ENCODE results near the gene LARGE1. TPM values are rescaled to one million over a fixed set of nuclear protein-coding genes. Genes with fewer than 3 reads are reported as not detected.

The LARGE1 gene
- total RNA-seq, 2 experiments from 2014 or later: 0.18 to 0.58 TPM

- CTCF ChIA-PET: no interaction called here
- Mint-ChIP-seq H3K4me1 (ENCODE audit: low read depth) (no peaks in the 10 kb centered on the region), H3K36me3 (ENCODE audit: low read depth) (no peaks in the 10 kb centered on the region), H3K27me3 (ENCODE audit: low read depth) (no peaks in the 10 kb centered on the region), H3K4me3 (no peak overlapping the region), H3K9me3 (ENCODE audit: insufficient read depth) (peaks cover 5% of the 10 kb centered on the region), H3K27ac (no peak overlapping the region)
- POLR2A ChIA-PET: no interaction called here
- ATAC-seq (no peak), DNase-seq (no peak)
Measured at GRCh38 chr22:33774781-33775180, 145.5 kb downstream of the LARGE1 start.

GRCh38 chr22:33772745-33773144, 147.5 kb downstream of the LARGE1 start:
- Mint-ChIP-seq H3K27ac (no peak overlapping the region), H3K4me3 (no peak overlapping the region), H3K4me1 (ENCODE audit: low read depth) (no peaks in the 10 kb centered on the region), H3K36me3 (ENCODE audit: low read depth) (no peaks in the 10 kb centered on the region), H3K27me3 (ENCODE audit: low read depth) (no peaks in the 10 kb centered on the region), H3K9me3 (ENCODE audit: insufficient read depth) (no peaks in the 10 kb centered on the region)
- ATAC-seq: no peak
- DNase-seq: no peak
- ChIA-PET CTCF (no interaction called here), POLR2A (no interaction called here)

DNA sequence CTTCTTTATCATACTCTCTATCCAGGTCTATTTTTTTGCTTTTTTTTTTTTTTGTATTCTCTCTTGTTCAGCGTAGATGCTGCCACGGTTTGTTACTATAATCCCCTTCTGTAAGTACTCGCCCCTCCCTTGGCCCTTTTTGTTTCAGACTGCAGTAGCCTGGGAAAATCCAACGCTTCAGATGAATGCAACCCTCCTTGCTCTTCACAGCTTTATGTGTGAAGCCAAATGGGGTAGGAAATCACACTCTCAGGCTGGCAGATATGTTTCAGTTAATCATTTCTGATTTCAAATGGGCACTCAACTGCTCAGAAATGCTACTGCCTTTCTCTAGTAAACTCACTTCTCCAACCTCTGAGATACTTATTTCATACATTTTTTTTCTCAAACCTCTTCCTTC, 149.1 kb downstream of the LARGE1 start:
- no peaks in the 10 kb centered on the region for H3K9me3 Mint-ChIP-seq (ENCODE audit: insufficient read depth)
- POLR2A ChIA-PET: no interaction called here
- ATAC-seq (no peak), DNase-seq (no peak)
- H3K27me3 Mint-ChIP-seq (ENCODE audit: low read depth): no peaks in the 10 kb centered on the region
- no peaks in the 10 kb centered on the region for H3K36me3 Mint-ChIP-seq (ENCODE audit: low read depth)
- CTCF ChIA-PET: no interaction called here
- no peak overlapping the region for H3K4me3 Mint-ChIP-seq
- H3K4me1 Mint-ChIP-seq (ENCODE audit: low read depth): no peaks in the 10 kb centered on the region
- H3K27ac Mint-ChIP-seq: no peak overlapping the region

DNA sequence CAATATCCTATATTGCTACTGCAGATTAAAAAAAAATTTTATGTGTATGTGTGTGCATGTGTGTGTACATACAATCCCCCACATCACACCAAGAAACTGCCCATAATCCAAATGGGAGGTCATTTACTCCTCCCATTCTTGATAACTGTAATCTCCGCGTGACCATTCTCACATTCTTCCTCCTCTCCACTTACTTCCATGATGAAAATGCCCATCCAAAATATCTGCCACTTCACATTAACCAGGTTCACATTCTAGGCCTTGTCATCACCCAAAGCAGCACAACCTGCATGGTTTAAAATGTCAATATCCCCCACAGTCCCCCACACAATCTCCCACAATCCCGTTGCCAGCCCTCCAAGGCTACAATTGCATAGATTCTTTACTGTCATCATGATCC, 149.6 kb downstream of the LARGE1 start:
- no peaks in the 10 kb centered on the region for H3K27me3 Mint-ChIP-seq (ENCODE audit: low read depth)
- H3K4me1 Mint-ChIP-seq (ENCODE audit: low read depth): no peaks in the 10 kb centered on the region
- ATAC-seq: no peak
- ChIA-PET POLR2A (no interaction called here), CTCF (no interaction called here)
- no peaks in the 10 kb centered on the region for H3K36me3 Mint-ChIP-seq (ENCODE audit: low read depth)
- no peaks in the 10 kb centered on the region for H3K9me3 Mint-ChIP-seq (ENCODE audit: insufficient read depth)
- DNase-seq: no peak
- no peak overlapping the region for H3K4me3 Mint-ChIP-seq
- H3K27ac Mint-ChIP-seq: no peak overlapping the region

- peaks cover 9% of the 10 kb centered on the region for H3K9me3 Mint-ChIP-seq (ENCODE audit: insufficient read depth)
- no peaks in the 10 kb centered on the region for H3K4me1 Mint-ChIP-seq (ENCODE audit: low read depth)
- H3K27me3 Mint-ChIP-seq (ENCODE audit: low read depth): no peaks in the 10 kb centered on the region
- no peak overlapping the region for H3K4me3 Mint-ChIP-seq
- DNase-seq: no peak
- H3K27ac Mint-ChIP-seq: no peak overlapping the region
- no peak for ATAC-seq
- ChIA-PET CTCF (no interaction called here), POLR2A (no interaction called here)
- H3K36me3 Mint-ChIP-seq (ENCODE audit: low read depth): no peaks in the 10 kb centered on the region
Measured at GRCh38 chr22:33766091-33766490, 154.2 kb downstream of the LARGE1 start.

DNA sequence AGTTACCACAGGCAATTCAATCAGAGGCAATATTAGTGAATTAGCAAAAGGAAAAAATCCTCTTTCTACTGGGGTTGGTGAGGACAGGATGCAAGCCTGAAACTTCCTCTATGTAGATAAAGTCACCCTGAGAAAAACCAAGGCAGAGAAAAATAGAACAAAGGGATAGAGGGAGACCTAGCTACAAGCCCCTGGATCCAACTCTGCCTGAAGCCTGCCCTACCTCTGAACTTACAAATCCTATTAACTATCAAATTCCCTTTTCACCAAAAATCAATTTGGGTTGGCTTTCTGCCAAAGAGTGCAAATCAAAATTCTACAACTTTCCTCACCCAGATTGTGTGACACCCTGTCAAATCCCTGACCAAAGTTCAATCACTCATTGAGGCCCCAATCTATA, 161.3 kb downstream of the LARGE1 start:
- CTCF ChIA-PET: no interaction called here
- no peaks in the 10 kb centered on the region for H3K4me1 Mint-ChIP-seq (ENCODE audit: low read depth)
- POLR2A ChIA-PET: no interaction called here
- no peak for DNase-seq
- ATAC-seq: no peak
- no peak overlapping the region for H3K4me3 Mint-ChIP-seq
- H3K9me3 Mint-ChIP-seq (ENCODE audit: insufficient read depth): peaks cover 12% of the 10 kb centered on the region
- no peak overlapping the region for H3K27ac Mint-ChIP-seq
- H3K36me3 Mint-ChIP-seq (ENCODE audit: low read depth): no peaks in the 10 kb centered on the region
- no peaks in the 10 kb centered on the region for H3K27me3 Mint-ChIP-seq (ENCODE audit: low read depth)

DNA sequence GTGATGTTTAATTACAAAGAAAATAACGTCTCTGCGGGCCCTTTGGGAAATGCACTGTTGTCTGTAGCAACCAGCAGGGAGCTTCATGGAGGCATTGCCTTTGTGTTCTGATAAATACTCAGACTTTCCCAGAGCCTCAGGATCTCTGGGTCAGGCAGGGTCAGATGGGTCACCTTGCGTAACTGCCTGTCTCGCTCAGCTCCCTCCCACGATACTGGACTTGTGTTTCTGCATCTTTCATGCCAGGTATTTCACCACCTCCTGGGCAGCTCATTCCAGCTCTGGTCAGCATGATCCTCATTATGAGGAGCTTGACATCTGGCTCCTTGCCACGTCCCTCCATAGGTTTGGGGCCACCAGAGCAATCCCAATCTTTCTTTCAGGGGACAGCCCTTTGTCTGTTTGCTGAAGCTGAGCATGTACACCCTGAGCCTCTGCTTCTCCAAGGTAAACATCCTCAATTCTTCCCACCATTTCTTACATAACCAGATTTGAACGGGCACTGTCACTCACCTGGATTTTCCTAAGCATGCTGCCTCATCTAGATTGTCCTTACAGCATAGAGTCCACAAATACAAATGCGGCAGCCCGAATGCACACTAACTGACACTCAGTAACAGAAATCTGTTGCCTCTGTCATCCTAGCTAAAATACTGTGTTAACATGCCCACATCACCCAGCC, 162.3 kb downstream of the LARGE1 start:
- ChIA-PET POLR2A (no interaction called here), CTCF (no interaction called here)
- ATAC-seq (no peak), DNase-seq (no peak)
- H3K27ac Mint-ChIP-seq: no peak overlapping the region
- H3K9me3 Mint-ChIP-seq (ENCODE audit: insufficient read depth): peaks cover 12% of the 10 kb centered on the region
- no peaks in the 10 kb centered on the region for H3K36me3 Mint-ChIP-seq (ENCODE audit: low read depth)
- H3K27me3 Mint-ChIP-seq (ENCODE audit: low read depth): no peaks in the 10 kb centered on the region
- H3K4me1 Mint-ChIP-seq (ENCODE audit: low read depth): no peaks in the 10 kb centered on the region
- H3K4me3 Mint-ChIP-seq: no peak overlapping the region

- H3K27ac Mint-ChIP-seq: no peak overlapping the region
- H3K27me3 Mint-ChIP-seq (ENCODE audit: low read depth): no peaks in the 10 kb centered on the region
- no peak overlapping the region for H3K4me3 Mint-ChIP-seq
- DNase-seq: no peak
- H3K4me1 Mint-ChIP-seq (ENCODE audit: low read depth): no peaks in the 10 kb centered on the region
- H3K9me3 Mint-ChIP-seq (ENCODE audit: insufficient read depth): peaks cover 12% of the 10 kb centered on the region
- no peak for ATAC-seq
- ChIA-PET POLR2A (no interaction called here), CTCF (no interaction called here)
- H3K36me3 Mint-ChIP-seq (ENCODE audit: low read depth): no peaks in the 10 kb centered on the region
Measured at GRCh38 chr22:33757041-33757801, 163.1 kb downstream of the LARGE1 start.

DNA sequence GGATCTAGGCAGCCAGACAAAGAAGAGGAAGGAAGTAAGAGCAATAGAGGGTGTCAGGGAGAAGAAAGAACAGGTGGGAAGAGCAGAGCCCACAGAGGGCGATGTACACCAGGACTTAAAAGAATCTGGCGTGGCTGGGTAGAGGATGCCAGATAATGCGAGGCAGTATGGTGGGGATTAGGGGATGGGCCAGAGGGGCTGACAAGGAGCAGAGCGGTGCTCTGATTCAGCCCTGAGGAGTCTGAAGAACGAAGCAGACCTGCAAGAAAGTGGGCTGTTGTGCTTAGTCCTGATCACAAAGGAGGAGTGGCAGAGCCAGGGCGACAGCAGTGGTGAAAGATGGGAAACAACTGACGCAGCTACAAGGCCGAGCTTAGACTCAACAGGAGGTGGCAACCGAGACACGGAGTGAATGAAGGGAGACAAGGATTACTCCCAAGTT, 163.7 kb downstream of the LARGE1 start:
- Mint-ChIP-seq H3K4me1 (ENCODE audit: low read depth) (no peaks in the 10 kb centered on the region), H3K4me3 (no peak overlapping the region), H3K27ac (no peak overlapping the region), H3K27me3 (ENCODE audit: low read depth) (no peaks in the 10 kb centered on the region), H3K9me3 (ENCODE audit: insufficient read depth) (peaks cover 12% of the 10 kb centered on the region), H3K36me3 (ENCODE audit: low read depth) (no peaks in the 10 kb centered on the region)
- ATAC-seq: no peak
- no peak for DNase-seq
- ChIA-PET CTCF (no interaction called here), POLR2A (no interaction called here)

DNA sequence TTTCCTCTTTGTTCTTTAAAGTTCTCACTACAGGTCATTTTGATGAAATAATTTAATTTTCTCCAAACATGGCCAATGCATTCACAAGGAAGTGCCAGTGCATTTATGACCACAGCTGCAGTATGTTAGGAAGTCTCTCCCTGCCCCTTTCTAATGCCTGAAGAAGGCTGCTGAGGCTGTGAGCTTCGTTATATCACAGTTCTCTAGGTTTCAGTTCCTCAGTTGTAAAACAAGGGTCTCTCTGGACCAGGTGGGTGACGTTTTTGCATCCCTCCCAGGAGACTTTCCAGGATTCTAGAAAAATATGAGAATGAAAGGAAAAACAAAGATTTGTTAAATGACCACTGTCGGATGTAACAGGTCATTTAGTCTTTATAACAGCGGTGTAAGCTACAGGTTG, 171.6 kb downstream of the LARGE1 start:
- H3K27me3 Mint-ChIP-seq (ENCODE audit: low read depth): no peaks in the 10 kb centered on the region
- H3K27ac Mint-ChIP-seq: no peak overlapping the region
- H3K36me3 Mint-ChIP-seq (ENCODE audit: low read depth): no peaks in the 10 kb centered on the region
- H3K4me1 Mint-ChIP-seq (ENCODE audit: low read depth): no peaks in the 10 kb centered on the region
- no peak for DNase-seq
- no peak for ATAC-seq
- ChIA-PET CTCF (no interaction called here), POLR2A (no interaction called here)
- no peak overlapping the region for H3K4me3 Mint-ChIP-seq
- H3K9me3 Mint-ChIP-seq (ENCODE audit: insufficient read depth): peaks cover 13% of the 10 kb centered on the region

DNA sequence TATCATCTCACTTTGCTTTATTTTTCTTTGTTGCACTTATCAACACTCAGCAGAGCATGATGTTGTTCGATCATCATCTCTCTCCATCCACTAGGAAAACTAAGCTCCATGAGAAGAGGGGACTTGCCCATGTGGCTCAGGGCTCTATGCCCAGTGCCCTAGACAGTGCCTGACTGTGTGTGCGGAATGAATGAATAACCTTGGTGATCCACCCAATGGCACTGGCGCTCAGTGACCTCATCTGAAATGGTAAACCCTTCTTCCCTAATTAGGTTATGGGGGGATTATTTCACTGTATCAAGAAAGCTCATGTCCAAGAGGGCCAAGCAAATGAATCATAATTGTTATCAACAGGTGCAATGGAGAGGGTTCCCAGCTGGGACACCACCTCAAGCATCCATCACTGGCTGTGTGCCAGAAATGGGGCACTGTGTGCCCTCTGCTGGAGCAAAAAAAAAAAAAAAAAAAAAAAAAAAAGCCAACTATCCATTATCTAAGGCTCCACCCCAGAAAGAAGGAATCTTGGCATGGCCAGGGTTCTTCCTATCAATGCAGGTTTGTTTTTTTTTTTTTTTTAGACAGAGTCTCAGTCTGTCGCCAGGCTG, 172.6 kb downstream of the LARGE1 start:
- peaks cover 14% of the 10 kb centered on the region for H3K9me3 Mint-ChIP-seq (ENCODE audit: insufficient read depth)
- H3K27me3 Mint-ChIP-seq (ENCODE audit: low read depth): no peaks in the 10 kb centered on the region
- no peak overlapping the region for H3K27ac Mint-ChIP-seq
- POLR2A ChIA-PET: no interaction called here
- CTCF ChIA-PET: interaction anchor here (0.6 kb wide), 1 partner anchor 642 kb away, joined by 4 read pairs; no protein-coding TSS in a partner anchor
- no peak for ATAC-seq
- H3K36me3 Mint-ChIP-seq (ENCODE audit: low read depth): no peaks in the 10 kb centered on the region
- no peak for DNase-seq
- H3K4me3 Mint-ChIP-seq: no peak overlapping the region
- H3K4me1 Mint-ChIP-seq (ENCODE audit: low read depth): no peaks in the 10 kb centered on the region

DNA sequence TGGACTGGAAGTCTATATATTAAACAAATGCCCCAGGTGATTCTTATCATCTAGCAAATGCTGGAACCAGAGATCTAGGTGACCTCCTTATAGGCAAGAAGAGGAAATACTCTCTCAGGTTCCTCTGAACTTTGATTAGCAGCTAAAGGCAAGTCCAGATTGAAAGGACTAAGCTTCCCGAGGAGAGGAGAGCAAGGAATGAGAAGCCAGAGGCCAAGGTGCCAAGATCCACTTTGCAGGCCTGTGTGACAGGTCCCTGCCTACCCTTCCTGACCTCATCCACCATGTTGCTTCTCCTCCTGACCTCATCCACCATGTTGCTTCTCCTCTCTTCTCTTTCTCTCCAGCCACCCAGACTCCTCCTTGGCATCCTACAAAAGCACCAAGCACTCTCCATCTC, 173.2 kb downstream of the LARGE1 start:
- Mint-ChIP-seq H3K27me3 (ENCODE audit: low read depth) (no peaks in the 10 kb centered on the region), H3K9me3 (ENCODE audit: insufficient read depth) (peaks cover 14% of the 10 kb centered on the region), H3K4me3 (no peak overlapping the region), H3K4me1 (ENCODE audit: low read depth) (no peaks in the 10 kb centered on the region), H3K36me3 (ENCODE audit: low read depth) (no peaks in the 10 kb centered on the region), H3K27ac (no peak overlapping the region)
- DNase-seq (no peak), ATAC-seq (no peak)
- CTCF ChIA-PET: no interaction called here
- POLR2A ChIA-PET: no interaction called here
